C4-2B (cell line): ENCODE measurements around the gene TULP4.
"Not testable (repeated sequence)": the region's sequence is repeated elsewhere in the genome, so short reads cannot be mapped to it uniquely, and the experiment has no call there.

Experiments
- H3K27ac ChIP-seq: fragments of 450-650 bp; 2 replicates; pipeline ENCODE4 v1.5.1; 2017
- CTCF ChIP-seq: fragments of 450-650 bp; conservative IDR thresholded peaks from 2 replicates; pipeline ENCODE4 v1.5.1; 2017; ENCODE audit warnings: mild to moderate bottlenecking
- ZFX ChIP-seq: fragments of 450-650 bp; IDR thresholded peaks from 2 replicates; pipeline ENCODE4 v1.6.1; 2017

The TULP4 gene

GRCh38 chr6:158285656-158286021 is 26.6 kb upstream of the TULP4 start:
- no peak overlapping the region for H3K27ac ChIP-seq
- TF ChIP-seq ZFX (no peak), CTCF (no peak)

GRCh38 chr6:158286413-158286812 is 25.9 kb upstream of the TULP4 start:
- no peak overlapping the region for H3K27ac ChIP-seq
- no peak for TF ChIP-seq CTCF
- TF ChIP-seq ZFX = no peak

GRCh38 chr6:158287047-158287446 is 25.2 kb upstream of the TULP4 start:
- TF ChIP-seq ZFX (no peak), CTCF (no peak)
- no peak overlapping the region for H3K27ac ChIP-seq

- no peak overlapping the region for H3K27ac ChIP-seq
- TF ChIP-seq CTCF (no peak), ZFX (no peak)
These were observed 22.2 kb upstream of the TULP4 start for GRCh38 chr6:158290040-158290439.

- H3K27ac ChIP-seq = no peak overlapping the region
- TF ChIP-seq ZFX = no peak
- TF ChIP-seq CTCF = no peak
These were observed 21.6 kb upstream of the TULP4 start for GRCh38 chr6:158290659-158291058.

- no peak overlapping the region for H3K27ac ChIP-seq
- TF ChIP-seq CTCF = no peak
- TF ChIP-seq ZFX = no peak
These were observed 20.2 kb upstream of the TULP4 start for GRCh38 chr6:158292016-158292415.

- TF ChIP-seq ZFX (no peak), CTCF (no peak)
- H3K27ac ChIP-seq = no peak overlapping the region
These were observed 19.1 kb upstream of the TULP4 start for GRCh38 chr6:158293122-158293521.

- H3K27ac ChIP-seq = not testable (repeated sequence)
These were observed 16.1 kb upstream of the TULP4 start for GRCh38 chr6:158295976-158296853.

- not testable (repeated sequence) for H3K27ac ChIP-seq
These were observed 15.4 kb upstream of the TULP4 start for GRCh38 chr6:158296854-158297324.

GRCh38 chr6:158297657-158298056 is 14.6 kb upstream of the TULP4 start:
- H3K27ac ChIP-seq = not testable (repeated sequence)

GRCh38 chr6:158300306-158301143 is 11.7 kb upstream of the TULP4 start:
- not testable (repeated sequence) for H3K27ac ChIP-seq
